GM12875 (cell line): ENCODE measurements around the gene YOD1.

Experiments used
- H3K4me3 ChIP-seq: one replicate; pipeline ENCODE4 v1.5.1; 2011; ENCODE audit warnings: low read depth, low read length, control low read depth
- CTCF ChIP-seq: IDR thresholded peaks from 2 replicates; pipeline ENCODE4 v1.5.1; 2011; ENCODE audit warnings: low read depth, mild to moderate bottlenecking, control low read depth, inconsistent platforms, low read length, moderate library complexity, borderline replicate concordance; ENCODE audit not compliant: insufficient read depth

YOD1 gene

GRCh38 chr1:207071426-207071825 is 20.4 kb upstream of the YOD1 start:
- H3K4me3 ChIP-seq, result no peak overlapping the region
- no peak for TF ChIP-seq CTCF

GRCh38 chr1:207070811-207071210 is 19.8 kb upstream of the YOD1 start:
- H3K4me3 ChIP-seq, result no peak overlapping the region
- no peak for TF ChIP-seq CTCF

GRCh38 chr1:207069858-207070506 is 19.0 kb upstream of the YOD1 start:
- no peak for TF ChIP-seq CTCF

GRCh38 chr1:207069061-207069460 is 18.1 kb upstream of the YOD1 start:
- H3K4me3 ChIP-seq, result no peak overlapping the region
- no peak for TF ChIP-seq CTCF

More at GRCh38 chr1:207069858-207070506, 19.0 kb upstream of the YOD1 start:
- no peak overlapping the region for H3K4me3 ChIP-seq

GRCh38 chr1:207067665-207068064 is 16.7 kb upstream of the YOD1 start:
- H3K4me3 ChIP-seq, result no peak overlapping the region
- TF ChIP-seq CTCF, result no peak

GRCh38 chr1:207067185-207067584 is 16.2 kb upstream of the YOD1 start:
- no peak overlapping the region for H3K4me3 ChIP-seq
- no peak for TF ChIP-seq CTCF

GRCh38 chr1:207064561-207064960 is 13.6 kb upstream of the YOD1 start:
- no peak overlapping the region for H3K4me3 ChIP-seq
- no peak for TF ChIP-seq CTCF
